ENCODE results near the gene RNF167. TPM values are rescaled to one million over a fixed set of nuclear protein-coding genes. Genes with fewer than 3 reads are reported as not detected.
A peak's percentile ranks its signal among the peaks of the same experiment; 100 is the strongest.

RNF167 gene
- total RNA-seq, 1 experiment from 2014 or later, result 30.5 TPM

DNA sequence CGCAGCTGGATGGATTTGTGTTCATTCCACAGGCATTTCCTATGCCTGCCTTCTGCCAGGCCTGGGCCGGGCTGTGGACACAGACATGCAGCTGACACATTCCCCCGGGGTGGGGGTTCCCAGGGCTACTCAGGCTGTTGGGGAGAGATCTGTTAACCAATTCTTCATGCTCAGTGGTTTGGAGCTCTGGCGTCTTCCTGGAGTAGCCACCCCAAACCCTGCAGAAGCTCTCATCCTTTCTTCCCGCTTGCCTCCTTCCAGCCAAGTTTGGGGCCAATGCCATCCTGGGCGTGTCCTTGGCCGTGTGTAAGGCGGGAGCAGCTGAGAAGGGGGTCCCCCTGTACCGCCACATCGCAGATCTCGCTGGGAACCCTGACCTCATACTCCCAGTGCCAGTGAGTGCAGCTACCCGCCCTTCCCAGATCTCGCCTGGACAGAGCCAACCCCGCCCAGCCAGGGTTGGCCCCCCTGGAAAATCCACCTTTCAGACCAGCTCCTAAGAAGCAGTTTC lies 13.4 kb downstream of the RNF167 start:
- peak; percentile 87 for DNase-seq (ENCODE audit: low read depth)

GRCh38 chr17:4955091-4955490 lies 15.0 kb downstream of the RNF167 start:
- DNase-seq (ENCODE audit: low read depth), result no peak

GRCh38 chr17:4956493-4957061 lies 16.5 kb downstream of the RNF167 start:
- no peak for DNase-seq (ENCODE audit: low read depth)

- DNase-seq (ENCODE audit: low read depth), result no peak
These were observed 18.0 kb downstream of the RNF167 start for GRCh38 chr17:4958102-4958501.

GRCh38 chr17:4959261-4959965 lies 19.3 kb downstream of the RNF167 start:
- no peak for DNase-seq (ENCODE audit: low read depth)

GRCh38 chr17:4960279-4960922 lies 20.3 kb downstream of the RNF167 start:
- DNase-seq (ENCODE audit: low read depth), result no peak

- no peak for DNase-seq (ENCODE audit: low read depth)
These were observed 25.4 kb downstream of the RNF167 start for GRCh38 chr17:4965311-4965986.

- peak; percentile 99 for DNase-seq (ENCODE audit: low read depth)
These were observed 26.9 kb downstream of the RNF167 start for GRCh38 chr17:4966844-4967538.

- peak; percentile 89 for DNase-seq (ENCODE audit: low read depth)
These were observed 27.7 kb downstream of the RNF167 start, which contains the start of gene SPAG7 for GRCh38 chr17:4967539-4968485. TSS of gene SPAG7 (minus strand) at chr17:4967817. CDS start at chr17:4967804, 13 bp downstream.

DNA sequence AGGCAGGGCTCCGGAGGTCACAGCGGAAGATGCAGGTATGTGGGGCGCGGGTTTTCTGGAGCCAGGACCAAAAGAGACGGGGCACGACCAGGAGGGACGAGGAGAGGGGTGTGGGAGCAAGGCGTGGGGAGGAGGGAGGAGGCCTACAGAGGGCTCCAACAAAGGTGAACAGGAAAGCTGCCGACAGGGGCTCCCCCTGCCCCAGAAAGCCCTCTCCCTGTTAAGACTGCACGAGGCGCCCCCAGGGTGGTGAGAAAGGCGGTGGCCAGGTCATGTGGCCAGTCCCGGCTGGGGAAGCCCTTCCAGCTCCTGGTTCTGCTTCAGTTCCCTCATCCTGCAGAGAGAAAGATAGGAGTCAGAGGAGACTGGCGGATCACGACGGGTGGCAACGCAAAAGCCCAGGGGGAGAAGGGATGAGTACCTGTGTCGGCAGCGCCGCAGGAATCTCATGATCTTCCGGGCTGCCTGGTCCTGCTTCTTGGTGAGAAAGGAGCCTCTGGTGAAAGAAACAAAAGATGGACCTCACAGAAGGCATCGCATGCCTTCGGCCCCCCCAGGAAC lies 28.5 kb downstream of the RNF167 start:
- no peak for DNase-seq (ENCODE audit: low read depth)

DNA sequence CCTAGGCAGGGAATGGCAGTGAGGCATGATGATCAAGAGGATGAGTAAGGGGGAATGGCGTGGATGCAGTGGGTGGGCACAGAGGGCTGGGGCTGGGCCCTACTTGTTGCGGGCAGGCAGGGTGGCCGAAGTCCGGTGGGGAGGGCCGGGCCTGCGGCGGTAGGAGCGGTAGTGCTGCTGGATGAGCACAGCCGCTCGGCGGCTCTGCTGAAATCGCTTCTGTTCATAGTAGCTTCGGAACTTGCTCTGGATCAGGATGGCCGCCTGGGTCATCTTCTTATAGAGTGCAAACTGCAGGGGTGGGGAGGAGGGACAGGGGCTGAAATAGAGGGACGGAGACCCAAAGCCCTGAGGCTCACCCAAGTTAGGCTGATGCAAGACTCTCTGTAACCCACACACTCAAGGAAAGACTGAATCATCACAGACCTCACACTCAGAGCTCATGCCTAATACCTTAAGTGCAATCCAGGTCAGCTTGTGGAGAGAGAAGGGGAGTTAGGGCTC lies 29.0 kb downstream of the RNF167 start:
- peak; percentile 85 for DNase-seq (ENCODE audit: low read depth)

DNA sequence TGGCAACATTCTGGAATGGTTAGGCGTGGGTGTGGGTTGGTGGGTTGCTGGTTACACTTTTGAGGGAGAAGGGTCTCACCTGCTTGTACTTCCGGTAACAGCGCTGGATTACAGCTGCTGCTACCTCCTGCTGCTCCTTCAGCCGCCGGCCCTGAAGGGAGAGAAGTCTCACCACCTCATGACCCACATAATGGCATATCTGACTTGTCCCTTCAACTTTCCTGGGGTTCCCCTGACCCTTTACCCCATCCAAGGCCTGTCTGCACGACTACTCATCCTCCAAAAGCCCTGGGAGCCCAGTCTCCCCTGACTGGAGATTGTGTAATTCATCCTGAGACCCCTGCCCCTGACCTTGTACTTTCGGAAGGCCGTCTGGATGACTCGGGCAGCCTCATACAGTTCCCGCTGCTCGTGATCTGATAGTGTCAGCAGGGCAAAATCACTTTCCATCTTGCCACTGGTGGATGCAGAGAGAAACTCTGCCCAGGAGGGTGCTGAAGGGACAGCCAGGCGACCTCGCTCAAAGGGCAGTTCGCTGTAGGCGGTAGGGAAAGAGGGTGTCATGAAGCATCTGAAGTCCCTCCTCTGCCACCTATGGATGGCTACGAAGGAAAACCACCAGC lies 29.6 kb downstream of the RNF167 start:
- no peak for DNase-seq (ENCODE audit: low read depth)

GRCh38 chr17:4970273-4970672 lies 30.2 kb downstream of the RNF167 start:
- DNase-seq (ENCODE audit: low read depth), result no peak

DNA sequence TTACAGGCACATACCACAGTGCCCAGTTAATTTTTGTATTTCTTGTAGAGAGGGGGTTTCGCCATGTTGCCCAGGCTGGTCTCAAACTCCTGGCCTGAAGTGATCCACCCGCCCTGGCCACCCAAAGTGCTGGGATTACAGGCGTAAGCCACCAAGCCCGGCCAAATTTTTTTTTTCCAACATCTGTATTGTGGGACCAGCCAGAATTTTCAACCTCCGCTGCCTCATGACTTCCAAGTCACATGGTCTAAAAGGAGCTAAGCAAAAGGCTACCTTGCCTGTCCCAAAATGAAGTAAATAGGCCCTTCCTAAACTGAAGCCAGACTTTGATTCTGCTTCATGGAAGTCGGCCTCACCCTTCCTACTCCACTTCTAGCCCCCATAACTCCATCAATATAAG lies 31.8 kb downstream of the RNF167 start:
- no peak for DNase-seq (ENCODE audit: low read depth)

DNA sequence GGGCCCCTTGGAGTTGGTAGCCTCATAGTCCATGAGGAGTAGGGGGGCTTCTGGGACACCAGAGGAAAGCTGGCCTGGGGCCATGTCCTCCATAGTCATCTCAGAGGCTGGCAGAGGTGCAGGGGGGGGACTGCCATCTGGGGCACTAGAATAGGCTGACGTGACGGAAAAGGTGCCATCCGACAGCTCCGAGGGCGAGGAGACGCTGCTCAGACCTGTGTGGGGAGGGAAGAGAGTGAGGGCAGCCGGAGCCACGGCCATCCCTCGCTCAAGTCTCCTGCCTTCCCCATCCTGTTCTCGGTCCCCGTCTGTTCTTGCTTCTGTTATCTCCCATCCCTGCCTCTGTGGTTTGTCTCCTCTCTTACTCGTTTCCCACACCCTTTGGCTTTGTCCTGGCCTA lies 32.3 kb downstream of the RNF167 start:
- DNase-seq (ENCODE audit: low read depth), result no peak

- DNase-seq (ENCODE audit: low read depth), result no peak
These were observed 32.7 kb downstream of the RNF167 start for GRCh38 chr17:4972752-4973151.

DNA sequence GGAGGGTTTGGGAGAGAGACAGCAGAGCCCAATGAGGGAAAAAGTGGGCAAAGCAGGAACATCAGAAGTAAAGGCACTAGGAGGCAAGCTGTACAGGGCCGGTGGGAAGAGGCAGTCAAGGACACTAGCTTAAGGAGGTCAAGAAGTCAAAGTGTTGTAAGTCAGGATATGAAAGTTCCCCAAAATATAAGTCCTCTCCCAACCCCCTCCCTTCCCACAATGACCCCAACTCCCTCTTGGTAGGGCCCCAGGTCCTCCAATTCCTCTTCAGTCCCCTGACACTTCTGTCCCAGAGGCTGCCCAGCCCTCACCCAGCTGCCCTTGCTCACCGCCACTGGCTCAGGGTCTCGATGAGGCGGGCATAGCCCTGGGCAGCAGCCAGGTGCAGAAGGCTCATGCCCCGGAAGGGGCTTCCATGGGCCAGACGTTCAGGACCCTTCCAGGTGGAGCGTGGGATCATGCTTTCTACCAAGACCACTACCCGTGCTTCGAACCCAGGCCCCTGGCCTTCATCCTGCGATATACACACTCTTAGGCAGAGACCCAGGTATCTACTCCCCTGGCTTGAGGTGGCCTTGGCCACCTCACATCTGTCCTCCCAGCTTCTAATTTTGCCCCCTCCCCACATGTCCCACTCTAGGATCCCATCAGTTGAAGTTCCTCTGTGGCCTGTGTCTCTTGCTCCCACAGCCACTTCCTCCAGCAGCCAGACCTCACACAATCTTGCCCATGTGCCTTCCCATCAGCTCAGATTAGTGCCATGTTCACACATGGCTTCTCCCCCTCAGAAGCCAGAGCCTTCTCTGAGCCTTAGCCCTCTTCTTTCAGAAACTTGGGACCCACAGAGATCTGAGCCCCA lies 33.4 kb downstream of the RNF167 start:
- DNase-seq (ENCODE audit: low read depth), result no peak

DNA sequence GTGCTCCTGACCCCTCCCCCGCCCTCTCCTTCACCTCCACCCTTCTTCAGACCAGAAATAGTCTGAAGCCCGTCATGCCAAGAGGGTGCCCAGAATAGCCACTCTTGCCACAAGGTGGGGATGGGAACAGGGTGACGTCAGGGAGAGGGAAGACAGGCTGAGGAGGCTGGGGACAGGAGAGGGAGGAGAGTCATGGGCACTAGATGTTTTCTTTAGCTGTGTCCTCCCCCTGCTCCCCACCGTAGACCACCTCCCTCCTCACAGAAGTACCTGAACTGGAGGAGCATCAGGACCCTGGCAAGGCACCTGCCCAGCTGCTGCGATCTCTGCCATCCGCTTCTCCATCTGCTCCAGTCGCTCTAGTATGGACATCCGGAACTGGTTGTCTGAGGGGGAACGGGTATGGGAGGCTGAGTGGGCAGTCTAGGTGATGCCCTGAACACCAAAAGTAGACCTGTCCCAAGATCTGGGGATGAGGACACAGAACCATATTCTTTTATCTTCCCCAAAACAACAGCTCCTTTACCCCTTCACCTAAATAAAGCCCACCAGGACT lies 34.1 kb downstream of the RNF167 start:
- DNase-seq (ENCODE audit: low read depth), result no peak
